HEK293 (cell line): ENCODE data around the gene TWIST2.

ENCODE experiments used
- CTCF ChIA-PET: fragments of 350-600 bp; formaldehyde crosslinking; extraction: SDS; loops from one replicate; lab custom pipeline; 2021; ENCODE audit warnings: antibody characterized with exemption; lab: Yijun Ruan, JAX
- POLR2A ChIA-PET: fragments of 300-600 bp; formaldehyde crosslinking; extraction: SDS; loops from one replicate; lab custom pipeline; 2020; ENCODE audit warnings: antibody characterized with exemption, inconsistent platforms; lab: Yijun Ruan, JAX
- H3K27ac ChIP-seq: fragments of 200-500 bp; sonication (Bioruptor generic); 2 replicates; pipeline ENCODE4 v1.5.1; 2014; ENCODE audit warnings: low read depth, low read length, control low read depth, inconsistent platforms; ENCODE audit errors: extremely low read depth
- H3K36me3 ChIP-seq, 2 experiments: fragments of 200-500 bp in 1 of 2; sonication (Bioruptor generic) in 1 of 2; 1 replicate in 1 of 2; 2 replicates in 1 of 2; pipeline ENCODE4 v1.5.1; 2014 to 2017; ENCODE audit warnings: inconsistent platforms in 2 of 2, low read length in 2 of 2; ENCODE audit not compliant: control insufficient read depth in 2 of 2, insufficient read depth in 1 of 2
- H3K4me1 ChIP-seq: fragments of 200-500 bp; sonication (Bioruptor generic); 2 replicates; pipeline ENCODE4 v1.5.1; 2014; ENCODE audit warnings: mild to moderate bottlenecking, low read length, inconsistent platforms; ENCODE audit not compliant: control insufficient read depth, insufficient read depth
- H3K4me3 ChIP-seq: 2 replicates; pipeline ENCODE4 v1.5.1; 2011; ENCODE audit warnings: low read depth, mild to moderate bottlenecking, control low read depth, low read length, moderate library complexity
- H3K9me3 ChIP-seq: fragments of 200-500 bp; sonication (Bioruptor generic); 2 replicates; pipeline ENCODE4 v1.5.1; 2014; ENCODE audit warnings: low read depth, low read length, inconsistent platforms; ENCODE audit not compliant: control insufficient read depth, insufficient read depth
- BCL11A ChIP-seq: fragments of 450-650 bp; formaldehyde crosslinking; IDR thresholded peaks from 2 replicates; pipeline ENCODE4 v1.5.1; 2016; ENCODE audit warnings: low read depth, missing biosample characterization, missing genetic modification characterization
- FEZF1 ChIP-seq: fragments of 450-650 bp; formaldehyde crosslinking; IDR thresholded peaks from 2 replicates; pipeline ENCODE4 v1.5.1; 2016; ENCODE audit warnings: missing biosample characterization, missing genetic modification characterization
- IKZF3 ChIP-seq: fragments of 450-650 bp; IDR thresholded peaks from 2 replicates; pipeline ENCODE4 v1.5.0; 2018; ENCODE audit warnings: missing biosample characterization, mild to moderate bottlenecking, missing genetic modification characterization, moderate library complexity
- KLF9 ChIP-seq: fragments of 450-650 bp; formaldehyde crosslinking; IDR thresholded peaks from 2 replicates; pipeline ENCODE4 v1.5.1; 2016; ENCODE audit warnings: missing biosample characterization, missing genetic modification characterization, low read depth
- MZF1 ChIP-seq: fragments of 450-650 bp; formaldehyde crosslinking; IDR thresholded peaks from 2 replicates; pipeline ENCODE4 v1.5.1; 2017; ENCODE audit warnings: missing biosample characterization, missing genetic modification characterization, borderline replicate concordance
- SCRT2 ChIP-seq: fragments of 450-650 bp; formaldehyde crosslinking; IDR thresholded peaks from 2 replicates; pipeline ENCODE4 v1.5.1; 2016; ENCODE audit warnings: missing biosample characterization, missing genetic modification characterization
- SETDB1 ChIP-seq: IDR thresholded peaks from one replicate; pipeline ENCODE4 v1.6.1; 2017; ENCODE audit warnings: mild to moderate bottlenecking, low read length, moderate library complexity, mixed read lengths; ENCODE audit not compliant: insufficient read length
- TCF7L2 ChIP-seq: IDR thresholded peaks from 2 replicates; pipeline ENCODE4 v1.6.1; 2011; ENCODE audit warnings: low read depth, mild to moderate bottlenecking, inconsistent platforms, low read length, moderate library complexity, borderline replicate concordance
- ZBTB21 ChIP-seq: fragments of 450-650 bp; formaldehyde crosslinking; IDR thresholded peaks from 2 replicates; pipeline ENCODE4 v1.5.1; 2017; ENCODE audit warnings: missing biosample characterization, missing genetic modification characterization
- ZEB2 ChIP-seq: fragments of 450-650 bp; formaldehyde crosslinking; IDR thresholded peaks from 2 replicates; pipeline ENCODE4 v1.5.1; 2016; ENCODE audit warnings: missing biosample characterization, missing genetic modification characterization
- ZNF2 ChIP-seq: fragments of 450-650 bp; formaldehyde crosslinking; IDR thresholded peaks from 2 replicates; pipeline ENCODE4 v1.5.1; 2016; ENCODE audit warnings: missing biosample characterization, missing genetic modification characterization
- ZNF266 ChIP-seq: fragments of 450-650 bp; formaldehyde crosslinking; IDR thresholded peaks from 2 replicates; pipeline ENCODE4 v1.5.1; 2016; ENCODE audit warnings: missing biosample characterization, missing genetic modification characterization, low read depth
- ZNF416 ChIP-seq: fragments of 450-650 bp; formaldehyde crosslinking; IDR thresholded peaks from 2 replicates; pipeline ENCODE4 v1.5.1; 2016; ENCODE audit warnings: missing biosample characterization, missing genetic modification characterization
- ZNF654 ChIP-seq: fragments of 450-650 bp; formaldehyde crosslinking; IDR thresholded peaks from 2 replicates; pipeline ENCODE4 v1.5.1; 2016; ENCODE audit warnings: low read depth, missing biosample characterization, missing genetic modification characterization
- ZNF670 ChIP-seq: fragments of 450-650 bp; formaldehyde crosslinking; IDR thresholded peaks from 2 replicates; pipeline ENCODE4 v1.5.1; 2016; ENCODE audit warnings: missing biosample characterization, missing genetic modification characterization, low read depth
- ZNF776 ChIP-seq: fragments of 450-650 bp; formaldehyde crosslinking; IDR thresholded peaks from 2 replicates; pipeline ENCODE4 v1.5.0; 2017; ENCODE audit warnings: missing biosample characterization, missing genetic modification characterization, borderline replicate concordance
- ZNF791 ChIP-seq: fragments of 450-650 bp; formaldehyde crosslinking; IDR thresholded peaks from 2 replicates; pipeline ENCODE4 v1.5.1; 2016; ENCODE audit warnings: missing biosample characterization, missing genetic modification characterization
- ZSCAN30 ChIP-seq: fragments of 450-650 bp; IDR thresholded peaks from 2 replicates; pipeline ENCODE4 v1.5.1; 2018; ENCODE audit warnings: missing biosample characterization, mild to moderate bottlenecking, missing genetic modification characterization, moderate library complexity
- ZXDB ChIP-seq: fragments of 450-650 bp; formaldehyde crosslinking; IDR thresholded peaks from 2 replicates; pipeline ENCODE4 v1.5.1; 2016; ENCODE audit warnings: missing biosample characterization, missing genetic modification characterization
- TF ChIP-seq, protein P1 (sequence below): fragments of 450-650 bp; formaldehyde crosslinking; IDR thresholded peaks from 2 replicates; pipeline ENCODE4 v1.5.1; 2016; ENCODE audit warnings: missing biosample characterization, missing genetic modification characterization
- TF ChIP-seq, protein P2 (sequence below): fragments of 450-650 bp; formaldehyde crosslinking; IDR thresholded peaks from 2 replicates; pipeline ENCODE4 v1.5.1; 2016; ENCODE audit warnings: missing biosample characterization, missing genetic modification characterization
- TF ChIP-seq, protein P3 (sequence below): fragments of 450-650 bp; formaldehyde crosslinking; IDR thresholded peaks from 2 replicates; pipeline ENCODE4 v1.5.1; 2017; ENCODE audit warnings: missing biosample characterization, missing genetic modification characterization
- TF ChIP-seq, protein P4 (sequence below): fragments of 450-650 bp; formaldehyde crosslinking; conservative IDR thresholded peaks from 2 replicates; pipeline ENCODE4 v1.5.1; 2016; ENCODE audit warnings: low read depth, missing biosample characterization, missing genetic modification characterization
- TF ChIP-seq, protein P5 (sequence below): fragments of 450-650 bp; formaldehyde crosslinking; IDR thresholded peaks from 2 replicates; pipeline ENCODE4 v1.5.1; 2017; ENCODE audit warnings: missing biosample characterization, missing genetic modification characterization
- TF ChIP-seq, protein P6 (sequence below): fragments of 450-650 bp; formaldehyde crosslinking; IDR thresholded peaks from 2 replicates; pipeline ENCODE4 v1.5.1; 2016; ENCODE audit warnings: missing biosample characterization, missing genetic modification characterization

Gene TWIST2

DNA sequence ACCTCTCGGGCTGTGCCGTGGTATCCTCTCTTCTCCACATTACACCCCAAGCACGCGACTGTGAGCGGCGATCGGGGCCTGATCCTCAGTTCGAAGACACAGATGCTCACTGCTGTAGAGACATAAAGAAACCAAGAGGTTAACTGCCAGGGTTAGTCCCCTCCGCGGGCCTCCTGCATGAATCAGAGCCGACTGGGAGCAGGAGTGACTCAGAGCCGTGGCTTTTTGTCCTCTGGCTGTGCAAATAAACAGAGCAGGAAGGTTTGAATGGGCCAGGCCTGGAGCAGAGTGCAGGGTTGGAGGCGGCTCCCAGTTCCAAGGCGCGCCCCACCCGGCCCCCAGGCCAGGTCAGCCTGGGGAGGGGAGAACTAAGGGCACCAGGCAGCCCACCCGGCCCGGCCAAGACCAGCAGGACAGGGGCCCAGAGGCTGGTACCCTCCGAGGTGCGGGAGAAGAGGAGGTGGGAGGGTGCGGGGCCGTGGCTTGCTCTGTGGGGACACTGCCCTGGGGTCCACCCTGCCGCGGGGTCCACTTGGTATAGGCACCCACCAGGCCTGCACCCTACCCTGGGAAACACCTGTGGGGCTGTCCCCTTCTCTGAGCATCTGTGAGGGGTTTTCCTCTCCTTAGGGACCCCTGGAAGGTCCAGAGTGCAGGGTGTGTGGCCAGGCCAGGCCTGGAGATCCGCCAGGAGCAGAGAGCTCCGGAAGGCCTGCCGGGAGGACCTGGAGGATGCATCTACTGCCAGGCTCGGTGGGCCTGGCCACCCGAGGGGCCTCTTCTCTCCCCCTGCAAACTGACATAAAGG is 16.5 kb downstream of the TWIST2 start (continued):
- TF ChIP-seq ZNF776 (no peak), BCL11A (tag by site-specific recombination) (peak; percentile 50; the same call in 1 of the 2 replicates), MZF1 (tag by site-specific recombination) (no peak), IKZF3 (tag by site-specific recombination) (peak; percentile 34; the same call in 1 of the 2 replicates), ZNF266 (tag by site-specific recombination) (no peak), ZEB2 (peak; percentile 32; the same call in 1 of the 2 replicates), ZBTB21 (tag by site-specific recombination) (no peak), ZXDB (tag by site-specific recombination) (peak; percentile 52; the same call in 1 of the 2 replicates), FEZF1 (tag by site-specific recombination) (peak; percentile 47; the same call in 1 of the 2 replicates), ZNF2 (tag by site-specific recombination) (no peak)
- TF ChIP-seq, protein P1, sequence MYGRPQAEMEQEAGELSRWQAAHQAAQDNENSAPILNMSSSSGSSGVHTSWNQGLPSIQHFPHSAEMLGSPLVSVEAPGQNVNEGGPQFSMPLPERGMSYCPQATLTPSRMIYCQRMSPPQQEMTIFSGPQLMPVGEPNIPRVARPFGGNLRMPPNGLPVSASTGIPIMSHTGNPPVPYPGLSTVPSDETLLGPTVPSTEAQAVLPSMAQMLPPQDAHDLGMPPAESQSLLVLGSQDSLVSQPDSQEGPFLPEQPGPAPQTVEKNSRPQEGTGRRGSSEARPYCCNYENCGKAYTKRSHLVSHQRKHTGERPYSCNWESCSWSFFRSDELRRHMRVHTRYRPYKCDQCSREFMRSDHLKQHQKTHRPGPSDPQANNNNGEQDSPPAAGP (tag by site-specific recombination): peak; percentile 62; the same call in 1 of the 2 replicates
- TF ChIP-seq, protein P2, sequence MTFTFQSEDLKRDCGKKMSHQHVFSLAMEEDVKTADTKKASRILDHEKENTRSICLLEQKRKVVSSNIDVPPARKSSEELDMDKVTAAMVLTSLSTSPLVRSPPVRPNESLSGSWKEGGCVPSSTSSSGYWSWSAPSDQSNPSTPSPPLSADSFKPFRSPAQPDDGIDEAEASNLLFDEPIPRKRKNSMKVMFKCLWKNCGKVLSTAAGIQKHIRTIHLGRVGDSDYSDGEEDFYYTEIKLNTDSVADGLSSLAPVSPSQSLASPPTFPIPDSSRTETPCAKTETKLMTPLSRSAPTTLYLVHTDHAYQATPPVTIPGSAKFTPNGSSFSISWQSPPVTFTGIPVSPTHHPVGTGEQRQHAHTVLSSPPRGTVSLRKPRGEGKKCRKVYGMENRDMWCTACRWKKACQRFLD: no peak
- TF ChIP-seq, protein P3, sequence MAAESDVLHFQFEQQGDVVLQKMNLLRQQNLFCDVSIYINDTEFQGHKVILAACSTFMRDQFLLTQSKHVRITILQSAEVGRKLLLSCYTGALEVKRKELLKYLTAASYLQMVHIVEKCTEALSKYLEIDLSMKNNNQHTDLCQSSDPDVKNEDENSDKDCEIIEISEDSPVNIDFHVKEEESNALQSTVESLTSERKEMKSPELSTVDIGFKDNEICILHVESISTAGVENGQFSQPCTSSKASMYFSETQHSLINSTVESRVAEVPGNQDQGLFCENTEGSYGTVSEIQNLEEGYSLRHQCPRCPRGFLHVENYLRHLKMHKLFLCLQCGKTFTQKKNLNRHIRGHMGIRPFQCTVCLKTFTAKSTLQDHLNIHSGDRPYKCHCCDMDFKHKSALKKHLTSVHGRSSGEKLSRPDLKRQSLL (tag by site-specific recombination): peak; percentile 15; the same call in 1 of the 2 replicates

DNA sequence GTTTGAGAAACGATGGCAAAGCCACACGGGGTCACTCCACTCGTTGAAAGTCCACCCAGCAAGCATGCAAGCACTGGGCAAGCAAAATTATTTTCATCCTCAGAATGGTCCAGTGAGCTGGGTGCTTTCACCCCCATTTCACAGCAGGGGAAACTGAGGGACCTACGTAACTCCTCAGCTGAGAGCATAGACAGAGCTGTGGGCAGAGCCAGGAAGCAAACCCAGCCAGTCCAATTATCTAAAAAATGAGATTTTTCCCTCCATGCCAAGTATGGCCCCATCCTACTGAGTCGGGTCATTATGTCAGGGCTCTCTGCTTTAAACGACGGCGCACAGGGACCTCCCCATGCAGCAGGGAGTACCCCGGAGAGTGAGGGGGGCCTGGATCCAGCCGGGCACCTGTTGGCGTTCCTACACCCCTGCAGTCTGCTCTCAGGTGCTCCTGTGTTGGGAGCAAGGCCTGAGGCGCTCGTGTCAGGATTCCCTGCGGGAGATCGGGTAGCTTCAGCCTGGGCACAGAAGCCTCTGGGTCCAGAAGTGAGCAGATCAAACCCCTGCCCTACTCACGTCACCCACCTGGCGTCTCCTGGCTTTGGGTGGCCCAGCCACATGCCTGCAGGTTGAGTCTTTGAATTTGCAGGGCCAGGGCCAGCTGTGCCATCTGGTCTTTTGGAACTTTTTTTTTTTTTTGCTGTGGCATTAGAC is 17.3 kb downstream of the TWIST2 start:
- CTCF ChIA-PET: interaction anchor here (0.6 kb wide), 1 partner anchor 148 kb away, joined by 4 read pairs; no protein-coding TSS in a partner anchor
- POLR2A ChIA-PET: no interaction called here
- Histone ChIP-seq H3K4me3 (no peak overlapping the region), H3K4me1 (peaks cover 11% of the 10 kb centered on the region), H3K27ac (no peak overlapping the region), H3K9me3 (no peaks in the 10 kb centered on the region), H3K36me3 (no peaks in the 10 kb centered on the region; a peak in 1 of 3 replicates)
- TF ChIP-seq KLF9 (tag by site-specific recombination): no peak
- no peak for TF ChIP-seq ZNF791 (tag by site-specific recombination)
- TF ChIP-seq ZNF266 (tag by site-specific recombination): no peak
- TF ChIP-seq, protein P4, sequence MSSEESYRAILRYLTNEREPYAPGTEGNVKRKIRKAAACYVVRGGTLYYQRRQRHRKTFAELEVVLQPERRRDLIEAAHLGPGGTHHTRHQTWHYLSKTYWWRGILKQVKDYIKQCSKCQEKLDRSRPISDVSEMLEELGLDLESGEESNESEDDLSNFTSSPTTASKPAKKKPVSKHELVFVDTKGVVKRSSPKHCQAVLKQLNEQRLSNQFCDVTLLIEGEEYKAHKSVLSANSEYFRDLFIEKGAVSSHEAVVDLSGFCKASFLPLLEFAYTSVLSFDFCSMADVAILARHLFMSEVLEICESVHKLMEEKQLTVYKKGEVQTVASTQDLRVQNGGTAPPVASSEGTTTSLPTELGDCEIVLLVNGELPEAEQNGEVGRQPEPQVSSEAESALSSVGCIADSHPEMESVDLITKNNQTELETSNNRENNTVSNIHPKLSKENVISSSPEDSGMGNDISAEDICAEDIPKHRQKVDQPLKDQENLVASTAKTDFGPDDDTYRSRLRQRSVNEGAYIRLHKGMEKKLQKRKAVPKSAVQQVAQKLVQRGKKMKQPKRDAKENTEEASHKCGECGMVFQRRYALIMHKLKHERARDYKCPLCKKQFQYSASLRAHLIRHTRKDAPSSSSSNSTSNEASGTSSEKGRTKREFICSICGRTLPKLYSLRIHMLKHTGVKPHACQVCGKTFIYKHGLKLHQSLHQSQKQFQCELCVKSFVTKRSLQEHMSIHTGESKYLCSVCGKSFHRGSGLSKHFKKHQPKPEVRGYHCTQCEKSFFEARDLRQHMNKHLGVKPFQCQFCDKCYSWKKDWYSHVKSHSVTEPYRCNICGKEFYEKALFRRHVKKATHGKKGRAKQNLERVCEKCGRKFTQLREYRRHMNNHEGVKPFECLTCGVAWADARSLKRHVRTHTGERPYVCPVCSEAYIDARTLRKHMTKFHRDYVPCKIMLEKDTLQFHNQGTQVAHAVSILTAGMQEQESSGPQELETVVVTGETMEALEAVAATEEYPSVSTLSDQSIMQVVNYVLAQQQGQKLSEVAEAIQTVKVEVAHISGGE (tag by site-specific recombination): no peak
- no peak for TF ChIP-seq ZNF654 (tag by site-specific recombination)
- TF ChIP-seq SETDB1: no peak
- TF ChIP-seq ZNF670 (tag by site-specific recombination): no peak
- TF ChIP-seq, protein P5, sequence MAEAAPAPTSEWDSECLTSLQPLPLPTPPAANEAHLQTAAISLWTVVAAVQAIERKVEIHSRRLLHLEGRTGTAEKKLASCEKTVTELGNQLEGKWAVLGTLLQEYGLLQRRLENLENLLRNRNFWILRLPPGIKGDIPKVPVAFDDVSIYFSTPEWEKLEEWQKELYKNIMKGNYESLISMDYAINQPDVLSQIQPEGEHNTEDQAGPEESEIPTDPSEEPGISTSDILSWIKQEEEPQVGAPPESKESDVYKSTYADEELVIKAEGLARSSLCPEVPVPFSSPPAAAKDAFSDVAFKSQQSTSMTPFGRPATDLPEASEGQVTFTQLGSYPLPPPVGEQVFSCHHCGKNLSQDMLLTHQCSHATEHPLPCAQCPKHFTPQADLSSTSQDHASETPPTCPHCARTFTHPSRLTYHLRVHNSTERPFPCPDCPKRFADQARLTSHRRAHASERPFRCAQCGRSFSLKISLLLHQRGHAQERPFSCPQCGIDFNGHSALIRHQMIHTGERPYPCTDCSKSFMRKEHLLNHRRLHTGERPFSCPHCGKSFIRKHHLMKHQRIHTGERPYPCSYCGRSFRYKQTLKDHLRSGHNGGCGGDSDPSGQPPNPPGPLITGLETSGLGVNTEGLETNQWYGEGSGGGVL (tag by site-specific recombination): no peak
- TF ChIP-seq TCF7L2: no peak
- no peak for TF ChIP-seq ZSCAN30
- no peak for TF ChIP-seq ZNF416
- TF ChIP-seq, protein P6, sequence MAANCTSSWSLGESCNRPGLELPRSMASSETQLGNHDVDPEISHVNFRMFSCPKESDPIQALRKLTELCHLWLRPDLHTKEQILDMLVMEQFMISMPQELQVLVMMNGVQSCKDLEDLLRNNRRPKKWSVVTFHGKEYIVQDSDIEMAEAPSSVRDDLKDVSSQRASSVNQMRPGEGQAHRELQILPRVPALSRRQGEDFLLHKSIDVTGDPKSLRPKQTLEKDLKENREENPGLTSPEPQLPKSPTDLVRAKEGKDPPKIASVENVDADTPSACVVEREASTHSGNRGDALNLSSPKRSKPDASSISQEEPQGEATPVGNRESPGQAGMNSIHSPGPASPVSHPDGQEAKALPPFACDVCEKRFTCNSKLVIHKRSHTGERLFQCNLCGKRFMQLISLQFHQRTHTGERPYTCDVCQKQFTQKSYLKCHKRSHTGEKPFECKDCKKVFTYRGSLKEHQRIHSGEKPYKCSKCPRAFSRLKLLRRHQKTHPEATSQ (tag by site-specific recombination): no peak
- no peak for TF ChIP-seq SCRT2 (tag by site-specific recombination)
